Fibroblast of lung (primary cell): ENCODE results near the gene SRI. TPM values are rescaled to one million over a fixed set of nuclear protein-coding genes. Genes with fewer than 3 reads are reported as not detected.

Source experiments
- DNase-seq, 2 donors: peaks; one replicate each; pipeline versions ENCODE4 v3.0.0 to v3.0.0-alpha.2; 2010; ENCODE audit warnings: low read depth in 2 of 2
- H2AFZ ChIP-seq: 2 replicates; pipeline ENCODE4 v1.5.1; 2012; ENCODE audit warnings: low read length, control low read depth, inconsistent platforms
- H3K27ac ChIP-seq: 2 replicates; pipeline ENCODE4 v1.5.1; 2011; ENCODE audit warnings: low read length, control low read depth; ENCODE audit not compliant: insufficient read depth
- H3K27me3 ChIP-seq: 2 replicates; pipeline ENCODE4 v1.5.1; 2011; ENCODE audit warnings: mild to moderate bottlenecking, low read length; ENCODE audit not compliant: control insufficient read depth, insufficient read depth
- H3K36me3 ChIP-seq: 2 replicates; pipeline ENCODE4 v1.5.1; 2011; ENCODE audit warnings: low read length; ENCODE audit not compliant: control insufficient read depth, insufficient read depth
- H3K4me1 ChIP-seq: 2 replicates; pipeline ENCODE4 v1.5.1; 2011; ENCODE audit warnings: low read length; ENCODE audit not compliant: control insufficient read depth, insufficient read depth; ENCODE audit errors: extremely low read depth
- H3K4me2 ChIP-seq: 2 replicates; pipeline ENCODE4 v1.5.1; 2011; ENCODE audit warnings: low read length, control low read depth; ENCODE audit not compliant: insufficient read depth; ENCODE audit errors: extremely low read depth
- H3K4me3 ChIP-seq, 4 experiments: fragments of 200-600 bp in 1 of 4; sonication (generic) in 1 of 4; replicated peaks in 1 of 4; 2 replicates each; pipeline ENCODE4 v1.5.1; 2011 to 2016; ENCODE audit warnings: low read length in 4 of 4, low read depth in 3 of 4, mild to moderate bottlenecking in 3 of 4, control low read depth in 2 of 4, inconsistent platforms in 1 of 4, mixed read lengths in 1 of 4; ENCODE audit not compliant: insufficient read depth in 1 of 4; ENCODE audit errors: control extremely low read depth in 1 of 4
- H3K79me2 ChIP-seq: 2 replicates; pipeline ENCODE4 v1.5.1; 2012; ENCODE audit warnings: mild to moderate bottlenecking, low read length, inconsistent platforms; ENCODE audit not compliant: control insufficient read depth, insufficient read depth
- H3K9ac ChIP-seq: 2 replicates; pipeline ENCODE4 v1.5.1; 2011; ENCODE audit warnings: mild to moderate bottlenecking, low read length, control low read depth; ENCODE audit not compliant: insufficient read depth
- H3K9me3 ChIP-seq: 2 replicates; pipeline ENCODE4 v1.5.1; 2012; ENCODE audit warnings: low read depth, low read length; ENCODE audit not compliant: control insufficient read depth, insufficient read depth
- H4K20me1 ChIP-seq: 2 replicates; pipeline ENCODE4 v1.5.1; 2011; ENCODE audit warnings: low read length; ENCODE audit not compliant: control insufficient read depth, insufficient read depth; ENCODE audit errors: extremely low read depth
- CTCF ChIP-seq, 2 donors: IDR thresholded peaks in 1 of 2; conservative IDR thresholded peaks in 1 of 2; 1 replicate in 1 of 2; 2 replicates in 1 of 2; pipeline ENCODE4 v1.5.1; 2011 to 2012; ENCODE audit warnings: low read length in 2 of 2, control low read depth in 1 of 2, inconsistent platforms in 1 of 2, low read depth in 1 of 2, mild to moderate bottlenecking in 1 of 2
- EZH2 ChIP-seq: IDR thresholded peaks from 2 replicates; pipeline ENCODE4 v1.5.1; 2012; ENCODE audit warnings: low read length, control low read depth, mild to moderate bottlenecking; ENCODE audit errors: missing control alignments
- polyA plus RNA-seq, 2 donors: library from polyadenylated mRNA; depleted of rRNA in 1 of 2; stranded (reverse) in 1 of 2; unstranded in 1 of 2; fragments of >200 nt; gene quantifications; 2 replicates each; pipeline ENCODE4 v1.2.1, GENCODE V29; 2011 to 2012; ENCODE audit warnings: missing spikeins in 1 of 2
- total RNA-seq: library from RNA; depleted of rRNA; stranded (reverse); fragments of >200 nt; gene quantifications from 2 replicates; pipeline ENCODE4 v1.2.1, GENCODE V29; 2014

SRI gene
- total and polyA plus RNA-seq, 2 donors (not counting 1 experiment from before 2014, with no cell fraction given), result 75.1 to 204 TPM

- Histone ChIP-seq H3K79me2 (peaks cover 19% of the 10 kb centered on the region), H4K20me1 (no peaks in the 10 kb centered on the region)
Observed at GRCh38 chr7:88214456-88214855, 5.4 kb downstream of the SRI start.

GRCh38 chr7:88212918-88213317 lies 6.9 kb downstream of the SRI start:
- Histone ChIP-seq H3K4me1 (no peaks in the 10 kb centered on the region), H4K20me1 (no peaks in the 10 kb centered on the region), H3K4me3 (no peak overlapping the region), H3K9me3 (no peaks in the 10 kb centered on the region), H2AFZ (no peak overlapping the region), H3K36me3 (peaks cover 4% of the 10 kb centered on the region), H3K79me2 (peaks cover 5% of the 10 kb centered on the region), H3K9ac (no peak overlapping the region), H3K4me2 (no peak overlapping the region), H3K27ac (no peak overlapping the region), H3K27me3 (no peaks in the 10 kb centered on the region)
- DNase-seq, result no peak
- TF ChIP-seq EZH2 (no peak), CTCF (conservative IDR thresholded peaks at IDR 0.05 in 1 of 2, IDR thresholded peaks at IDR 0.05 in 1 of 2; ENCODE audit: low read depth in 1 of 2, low read length in 2 of 2) (no peak)

More at GRCh38 chr7:88214456-88214855, 5.4 kb downstream of the SRI start:
- no peak for DNase-seq
- Histone ChIP-seq H3K9ac (no peak overlapping the region), H3K27ac (no peak overlapping the region), H3K36me3 (peaks cover 4% of the 10 kb centered on the region), H3K4me2 (no peak overlapping the region), H3K4me3 (no peak overlapping the region), H3K4me1 (peaks cover 2% of the 10 kb centered on the region), H3K27me3 (no peaks in the 10 kb centered on the region), H3K9me3 (no peaks in the 10 kb centered on the region), H2AFZ (no peak overlapping the region)
- TF ChIP-seq EZH2 (no peak), CTCF (conservative IDR thresholded peaks at IDR 0.05 in 1 of 2, IDR thresholded peaks at IDR 0.05 in 1 of 2; ENCODE audit: low read depth in 1 of 2, low read length in 2 of 2) (no peak)

GRCh38 chr7:88208521-88208920 lies 11.3 kb downstream of the SRI start:
- TF ChIP-seq CTCF (conservative IDR thresholded peaks at IDR 0.05 in 1 of 2, IDR thresholded peaks at IDR 0.05 in 1 of 2; ENCODE audit: low read depth in 1 of 2, low read length in 2 of 2) (no peak), EZH2 (no peak)
- Histone ChIP-seq H3K4me2 (no peak overlapping the region), H2AFZ (no peak overlapping the region), H3K4me3 (no peak overlapping the region), H3K36me3 (peaks cover 10% of the 10 kb centered on the region), H3K27ac (no peak overlapping the region), H3K4me1 (no peaks in the 10 kb centered on the region), H3K9ac (no peak overlapping the region), H3K27me3 (no peaks in the 10 kb centered on the region), H4K20me1 (no peaks in the 10 kb centered on the region), H3K9me3 (no peaks in the 10 kb centered on the region), H3K79me2 (no peaks in the 10 kb centered on the region)
- DNase-seq, result peak in 1 of 2 donors; percentile 36
